Stimulated activated CD4-positive, alpha-beta T cell treated with anti-CD3 and anti-CD28 coated beads, TNF-alpha, amount 100 ng/mL, for 1 hour (primary cell): ENCODE results near the gene YTHDF1.

Experiments
- DNase-seq, 3 donors: peaks; one replicate each; pipeline ENCODE4 v3.0.0-alpha.2; 2020; ENCODE audit warnings: low read depth in 3 of 3, low spot score in 1 of 3

Gene YTHDF1

GRCh38 chr20:63248835-63249591 lies 33.1 kb upstream of the YTHDF1 start:
- DNase-seq: no peak

GRCh38 chr20:63247671-63248228 lies 31.8 kb upstream of the YTHDF1 start:
- DNase-seq: no peak

- DNase-seq: no peak
These were observed 30.8 kb upstream of the YTHDF1 start for GRCh38 chr20:63246490-63247288.

- no peak for DNase-seq
These were observed 28.5 kb upstream of the YTHDF1 start for GRCh38 chr20:63244468-63244867.

- no peak for DNase-seq
These were observed 27.8 kb upstream of the YTHDF1 start for GRCh38 chr20:63243604-63244247.

GRCh38 chr20:63242736-63243135 lies 26.8 kb upstream of the YTHDF1 start:
- DNase-seq: no peak

GRCh38 chr20:63241272-63241671 lies 25.3 kb upstream of the YTHDF1 start:
- no peak for DNase-seq

- no peak for DNase-seq
These were observed 24.1 kb upstream of the YTHDF1 start for GRCh38 chr20:63240004-63240403.

- DNase-seq: no peak
These were observed 23.5 kb upstream of the YTHDF1 start for GRCh38 chr20:63239431-63239830.

- no peak for DNase-seq
These were observed 22.7 kb upstream of the YTHDF1 start for GRCh38 chr20:63238514-63239125.

GRCh38 chr20:63238031-63238430 lies 22.1 kb upstream of the YTHDF1 start:
- no peak for DNase-seq

- DNase-seq: no peak
These were observed 20.3 kb upstream of the YTHDF1 start for GRCh38 chr20:63236116-63236837.

GRCh38 chr20:63235399-63235983 lies 19.6 kb upstream of the YTHDF1 start, which contains the start of gene BIRC7:
Gene BIRC7 (plus strand): TSS chr20:63235905. CDS start chr20:63236097, 192 bp downstream.
- no peak for DNase-seq

GRCh38 chr20:63234693-63235398 lies 18.9 kb upstream of the YTHDF1 start:
- peak in 1 of 3 donors; percentile 7 for DNase-seq

GRCh38 chr20:63233924-63234323 lies 18.0 kb upstream of the YTHDF1 start:
- no peak for DNase-seq

- no peak for DNase-seq
These were observed 17.1 kb upstream of the YTHDF1 start for GRCh38 chr20:63233061-63233344.

GRCh38 chr20:63232235-63233060 lies 16.5 kb upstream of the YTHDF1 start:
- no peak for DNase-seq

GRCh38 chr20:63230800-63231268 lies 14.9 kb upstream of the YTHDF1 start:
- DNase-seq: no peak

GRCh38 chr20:63228806-63229205 lies 12.9 kb upstream of the YTHDF1 start:
- DNase-seq: no peak
